Measurements from ENCODE around the gene STAT1.
A peak's percentile ranks its signal among the peaks of the same experiment; 100 is the strongest.

Gene STAT1

DNA sequence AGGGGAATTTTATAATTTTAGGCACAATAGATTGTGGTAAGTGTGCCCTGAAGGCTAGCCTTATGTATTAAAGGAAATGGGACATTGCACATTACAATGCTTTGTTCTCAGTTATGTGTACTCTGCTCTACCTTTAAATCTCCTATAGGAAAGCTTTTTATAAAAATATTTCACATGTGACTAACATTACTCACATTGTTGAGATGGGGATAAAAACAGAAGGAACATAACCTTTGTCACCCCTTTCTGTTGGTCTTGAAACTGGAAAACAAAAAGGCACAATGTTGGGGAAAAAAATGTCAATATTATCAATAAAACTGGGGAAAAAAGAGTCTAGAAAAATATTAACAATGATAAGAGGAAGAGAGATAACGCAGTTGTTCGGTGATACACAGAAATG, 17.3 kb upstream of the STAT1 start:
- DNase-seq (ENCODE audit: low read depth in 2 of 2), result no peak

DNA sequence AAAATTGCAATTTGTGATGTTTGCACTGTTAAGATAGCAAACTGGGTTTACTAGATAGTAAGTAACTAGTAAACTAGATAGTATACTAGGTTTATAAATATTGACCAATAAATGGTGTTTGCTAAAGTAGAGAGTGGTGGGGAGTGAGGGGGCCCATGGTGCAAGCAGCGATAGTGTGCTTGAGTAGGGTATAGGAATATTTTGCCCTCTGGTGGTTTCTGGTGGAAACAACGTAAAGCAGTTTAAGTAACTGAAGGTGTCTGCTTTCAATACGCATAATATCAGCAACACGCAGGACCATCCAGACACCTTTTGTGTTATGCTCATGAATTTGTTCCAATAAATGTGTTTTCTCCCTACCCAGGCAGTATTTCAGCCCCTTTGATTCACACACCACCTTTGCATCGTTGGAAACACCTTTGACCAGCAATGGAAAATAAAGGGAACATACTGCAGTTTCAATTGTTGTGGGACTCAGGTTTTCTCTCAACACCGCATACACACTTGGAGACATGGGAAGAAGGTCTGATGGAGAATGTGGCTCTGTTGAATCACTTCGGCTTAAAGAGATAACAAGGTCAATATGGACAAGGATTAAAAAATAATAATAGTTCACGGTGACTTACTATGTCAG, 16.7 kb upstream of the STAT1 start:
- no peak for DNase-seq (ENCODE audit: low read depth in 2 of 2)

DNA sequence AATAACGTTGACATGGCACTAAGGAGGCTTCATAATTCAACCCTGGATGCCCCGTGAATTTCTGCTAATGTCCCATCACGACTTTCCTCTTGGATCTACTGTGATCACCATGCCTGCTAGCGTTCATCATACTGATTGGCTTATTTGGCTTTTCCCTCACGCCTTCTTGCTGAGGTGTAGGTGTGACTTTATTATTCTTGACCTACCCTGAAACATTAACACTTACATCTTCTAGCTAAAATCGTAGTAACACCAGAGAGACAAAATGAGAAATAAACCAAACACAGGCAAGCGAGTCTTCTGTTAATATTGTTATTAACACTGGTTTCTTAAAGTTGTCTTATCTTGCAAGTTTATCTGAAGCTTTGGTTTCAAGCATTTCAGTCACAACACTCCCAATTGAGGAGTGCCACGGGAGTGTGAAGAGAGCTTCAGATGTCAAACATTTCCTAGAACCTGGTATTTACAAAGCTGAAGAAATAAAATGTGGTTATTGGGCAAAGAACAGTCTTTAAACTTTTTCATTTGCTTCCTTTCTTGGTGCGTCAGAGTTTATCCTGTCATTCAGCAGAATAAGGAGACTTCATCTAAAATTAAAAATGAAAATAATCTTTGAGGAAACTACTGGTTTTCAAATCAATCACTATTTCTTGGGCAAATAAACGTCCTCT, 15.4 kb upstream of the STAT1 start:
- no peak for DNase-seq (ENCODE audit: low read depth in 2 of 2)

DNA sequence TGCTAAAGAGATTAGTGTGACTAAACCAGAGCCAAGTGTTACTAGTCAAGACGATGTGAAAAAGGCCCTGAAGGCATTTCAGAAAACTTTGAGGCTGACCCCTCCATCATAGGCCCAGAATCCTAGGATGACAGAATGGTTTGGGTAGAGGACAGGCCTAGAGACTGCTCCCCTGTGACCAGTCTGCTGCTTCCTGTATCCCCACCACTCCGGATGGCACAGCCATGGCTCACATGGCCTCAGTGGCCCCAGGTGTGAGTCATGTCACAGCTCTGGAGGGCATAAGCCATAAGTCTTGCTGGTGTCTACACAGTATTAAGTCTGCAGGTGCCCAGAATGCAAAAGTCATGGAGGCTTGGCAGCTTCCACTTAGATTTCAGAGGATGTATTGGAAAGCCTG, 12.4 kb upstream of the STAT1 start:
- no peak for DNase-seq (ENCODE audit: low read depth in 2 of 2)

DNA sequence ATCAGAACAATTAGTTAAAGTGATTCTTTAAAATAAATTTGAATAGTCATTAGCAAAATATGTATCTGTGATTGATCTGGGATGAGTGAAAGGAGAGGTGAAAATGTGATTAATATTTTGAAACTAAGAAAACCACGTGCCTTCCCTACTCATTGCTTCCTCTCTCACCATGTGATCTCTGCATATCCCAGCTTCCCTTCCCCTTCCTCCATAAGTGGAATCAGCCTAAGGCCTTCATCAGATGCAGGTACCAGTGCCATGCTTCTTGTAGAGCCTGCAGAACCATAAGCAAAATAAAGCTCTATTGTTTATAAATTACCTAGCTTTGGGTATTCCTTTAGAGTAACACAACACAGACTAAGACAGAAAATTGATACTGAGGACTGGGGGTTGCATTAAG, 11.2 kb upstream of the STAT1 start:
- no peak for DNase-seq (ENCODE audit: low read depth in 2 of 2)

DNA sequence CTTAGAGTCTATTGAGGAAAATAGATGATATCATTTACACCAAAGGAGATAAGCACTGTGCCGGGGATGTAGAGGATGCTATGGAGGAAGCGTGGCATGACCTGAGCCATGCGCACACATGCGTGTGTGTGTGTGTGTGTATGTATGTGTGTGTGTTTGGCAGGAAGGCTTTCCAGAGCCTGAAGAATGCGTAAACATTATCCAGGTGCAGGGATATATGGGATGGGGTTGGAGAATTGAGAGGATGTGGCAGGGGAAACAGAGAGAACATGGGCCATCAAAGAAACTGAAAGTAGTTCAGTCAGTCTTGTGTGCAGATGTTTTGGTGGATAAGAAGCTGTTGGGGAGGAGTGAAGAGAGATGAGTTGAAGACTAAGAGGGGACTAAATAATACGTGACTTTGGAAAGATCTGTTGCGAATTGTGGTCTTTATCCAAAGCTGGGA, 9.3 kb upstream of the STAT1 start:
- DNase-seq (ENCODE audit: low read depth in 2 of 2), result no peak

DNA sequence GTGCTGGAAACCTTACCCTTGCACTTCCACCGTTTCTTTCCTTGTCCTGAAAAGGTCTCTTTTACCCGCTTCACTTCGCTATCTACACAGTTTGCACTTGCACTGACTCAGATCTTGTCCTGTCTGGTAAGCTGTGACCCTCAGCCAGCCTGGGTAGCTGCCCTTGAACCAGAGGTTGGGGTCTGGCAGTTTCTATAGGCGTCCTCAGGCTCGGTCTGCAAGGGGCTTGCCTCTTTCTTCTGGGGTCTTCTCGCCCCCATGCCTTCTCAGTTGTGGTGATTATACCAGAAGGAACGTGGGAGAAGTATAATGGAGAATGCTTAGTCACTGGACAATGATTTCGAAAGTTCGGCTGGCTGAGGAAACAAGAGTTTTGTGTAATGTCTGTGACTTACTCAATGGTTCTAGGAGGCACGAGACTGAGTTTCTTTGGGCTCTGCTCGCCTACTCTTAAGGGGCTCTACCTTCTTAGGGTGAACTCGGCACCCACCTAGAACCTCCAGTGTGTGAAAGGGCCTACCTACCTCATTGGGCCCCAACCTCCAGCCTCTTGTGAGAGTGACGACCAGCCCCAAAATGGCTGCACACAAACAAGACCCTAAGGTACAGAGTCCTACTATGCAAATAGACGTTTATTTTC, 6.9 kb upstream of the STAT1 start:
- DNase-seq (ENCODE audit: low read depth in 2 of 2), result peak; percentile 56

DNA sequence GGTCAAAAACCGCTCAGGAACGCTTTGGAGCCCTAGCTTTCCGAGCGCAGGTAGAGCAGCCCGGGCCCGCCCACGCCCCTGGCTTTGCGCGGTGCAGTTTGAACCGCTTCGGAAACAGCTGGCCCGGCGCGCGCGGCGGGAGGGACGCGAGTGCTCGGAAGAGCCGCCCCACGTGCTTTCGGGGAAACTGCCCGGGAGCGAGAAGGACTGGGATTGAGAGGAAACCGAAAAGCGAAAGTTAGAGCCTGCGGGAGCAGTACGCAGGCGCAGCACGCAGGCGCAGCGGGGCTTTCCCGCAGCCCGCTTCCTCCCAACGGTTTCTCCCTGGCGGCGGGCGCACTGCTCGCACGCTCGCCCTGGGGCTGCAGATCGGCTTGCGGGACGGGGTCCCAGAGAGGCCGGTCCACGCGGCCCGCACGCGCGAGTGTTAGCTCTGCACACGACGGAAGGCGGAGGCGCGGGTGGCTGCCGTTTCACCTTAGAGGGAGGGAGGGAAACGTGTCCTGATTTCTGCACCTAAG, 6.3 kb upstream of the STAT1 start:
- peak; percentile 91 for DNase-seq (ENCODE audit: low read depth in 2 of 2)

DNA sequence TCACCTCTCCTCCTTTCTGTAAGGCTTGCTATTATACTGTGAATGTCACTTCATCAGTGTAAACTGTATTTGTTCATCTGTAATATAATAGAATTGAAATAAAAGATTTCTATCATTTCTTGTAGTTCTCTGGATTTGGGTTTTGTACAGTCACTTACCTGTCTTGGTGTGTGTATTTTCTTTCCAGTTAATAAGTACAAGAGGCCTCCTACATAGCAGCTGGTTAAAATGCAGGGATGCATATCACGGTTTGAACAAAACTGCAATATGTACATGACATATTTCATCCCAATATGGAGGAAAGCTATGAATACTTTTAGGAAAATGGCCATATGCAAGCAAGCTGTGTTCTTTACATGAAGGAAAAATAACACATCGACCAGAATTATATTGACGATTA, 5.4 kb upstream of the STAT1 start:
- no peak for DNase-seq (ENCODE audit: low read depth in 2 of 2)

DNA sequence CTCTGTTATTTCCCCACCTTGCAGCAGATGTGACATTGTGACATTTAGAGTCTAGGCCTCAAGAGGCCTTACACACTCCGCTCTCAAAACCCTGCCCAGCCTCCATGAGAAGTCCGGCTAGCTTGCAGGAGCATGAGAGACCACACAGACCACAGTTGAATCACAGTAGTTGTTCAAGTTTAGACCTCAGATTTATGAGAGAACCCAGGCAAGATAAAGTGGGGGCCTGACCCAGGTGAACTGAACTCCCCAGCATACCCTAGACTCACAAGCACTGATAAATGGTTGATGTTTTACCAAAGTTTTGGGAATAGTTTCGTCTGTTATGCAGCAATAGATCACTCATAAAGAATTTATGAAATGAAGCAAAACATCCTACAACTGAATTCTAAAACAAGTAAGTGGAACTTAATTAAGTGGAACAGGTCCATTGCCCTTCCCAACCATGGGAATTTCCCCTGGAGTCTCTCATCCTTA, 4.7 kb upstream of the STAT1 start:
- no peak for DNase-seq (ENCODE audit: low read depth in 2 of 2)

DNA sequence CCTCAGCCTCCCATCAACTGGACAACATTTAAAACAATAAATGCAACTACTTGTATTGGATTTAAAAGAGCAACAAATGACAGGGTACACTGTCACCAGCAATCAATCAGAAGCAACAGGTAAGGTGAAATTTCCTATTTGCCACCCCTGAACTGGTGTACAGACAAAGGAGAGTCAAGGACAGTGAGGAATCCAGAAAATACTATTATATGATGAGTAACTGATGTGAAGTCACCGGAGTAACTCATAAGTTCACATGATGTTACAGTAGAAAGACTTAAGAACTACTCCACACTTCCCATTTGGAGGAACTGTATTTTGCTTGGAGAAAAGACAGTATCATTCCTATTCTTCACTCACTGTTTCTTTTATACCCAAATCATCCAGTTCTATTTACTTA, 4.1 kb upstream of the STAT1 start:
- no peak for DNase-seq (ENCODE audit: low read depth in 2 of 2)

DNA sequence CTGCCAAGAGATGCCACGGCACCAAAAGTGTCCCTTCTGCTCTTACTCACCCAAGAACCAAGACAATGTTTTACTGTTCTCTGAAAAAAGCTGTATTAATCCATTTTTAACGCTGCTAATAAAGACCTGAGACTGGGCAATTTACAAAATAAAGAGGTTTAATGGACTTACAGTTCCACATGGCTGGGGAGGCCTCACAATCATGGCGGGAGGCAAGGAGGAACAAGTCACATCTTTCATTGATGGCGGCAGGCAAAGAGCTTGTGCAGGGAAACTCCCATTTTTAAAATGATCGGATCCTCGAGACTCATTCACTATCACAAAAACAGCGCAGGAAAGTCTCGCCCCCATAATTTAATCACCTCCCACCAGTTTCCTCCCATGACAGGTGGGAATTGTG, 1.9 kb upstream of the STAT1 start:
- no peak for DNase-seq (ENCODE audit: low read depth in 2 of 2)

DNA sequence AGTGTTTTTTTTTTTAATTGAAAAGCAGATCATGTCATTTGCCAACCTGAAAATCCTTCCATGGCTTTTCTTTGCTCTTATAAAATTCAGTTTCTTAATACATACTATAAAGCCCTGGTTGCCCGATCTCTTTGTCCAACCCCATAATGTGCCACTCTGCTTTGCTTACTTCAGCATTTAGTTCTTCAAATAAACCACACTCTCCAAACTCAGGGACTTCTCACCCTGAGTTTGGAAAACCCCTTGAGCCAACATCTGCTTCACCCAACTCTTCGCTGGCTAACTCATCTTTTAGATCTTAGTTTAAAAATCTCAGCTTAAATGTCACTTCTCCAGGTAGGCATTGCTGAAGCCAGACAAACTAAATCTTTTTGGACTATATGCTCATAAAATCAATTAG, 1.3 kb upstream of the STAT1 start:
- DNase-seq (ENCODE audit: low read depth in 2 of 2), result no peak

DNA sequence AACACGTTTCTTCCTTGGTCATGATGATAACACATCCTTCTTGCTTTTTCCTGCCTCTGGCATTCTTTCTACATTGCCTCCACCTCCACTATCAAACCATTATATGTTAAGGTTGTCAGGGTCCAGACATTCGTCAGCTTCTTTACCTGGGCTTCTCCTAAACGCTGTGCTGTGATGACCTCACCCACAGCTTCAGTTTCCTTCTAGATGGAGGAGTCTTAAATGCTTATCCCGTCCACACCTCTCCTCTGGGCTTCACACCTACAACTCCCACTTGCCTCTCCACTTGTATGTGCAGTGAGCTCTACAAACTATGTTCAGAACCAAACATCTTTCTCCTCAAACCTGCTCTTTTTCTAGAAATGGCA, 666 bp upstream of the STAT1 start:
- DNase-seq (ENCODE audit: low read depth in 2 of 2), result no peak

DNA sequence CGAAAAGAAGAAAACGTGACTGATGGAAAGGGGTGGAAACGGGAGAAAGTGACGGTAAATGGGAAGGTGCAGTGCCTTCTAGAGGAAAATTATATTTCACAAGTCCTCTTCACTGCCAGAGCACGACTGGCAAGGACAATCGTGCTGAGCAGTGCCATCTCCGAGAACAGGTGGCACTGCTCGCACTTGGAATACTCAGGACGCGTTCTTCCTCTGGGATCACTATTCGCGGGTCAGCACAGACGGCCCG, 364 bp downstream of the STAT1 start:
- no peak for DNase-seq (ENCODE audit: low read depth in 2 of 2)

DNA sequence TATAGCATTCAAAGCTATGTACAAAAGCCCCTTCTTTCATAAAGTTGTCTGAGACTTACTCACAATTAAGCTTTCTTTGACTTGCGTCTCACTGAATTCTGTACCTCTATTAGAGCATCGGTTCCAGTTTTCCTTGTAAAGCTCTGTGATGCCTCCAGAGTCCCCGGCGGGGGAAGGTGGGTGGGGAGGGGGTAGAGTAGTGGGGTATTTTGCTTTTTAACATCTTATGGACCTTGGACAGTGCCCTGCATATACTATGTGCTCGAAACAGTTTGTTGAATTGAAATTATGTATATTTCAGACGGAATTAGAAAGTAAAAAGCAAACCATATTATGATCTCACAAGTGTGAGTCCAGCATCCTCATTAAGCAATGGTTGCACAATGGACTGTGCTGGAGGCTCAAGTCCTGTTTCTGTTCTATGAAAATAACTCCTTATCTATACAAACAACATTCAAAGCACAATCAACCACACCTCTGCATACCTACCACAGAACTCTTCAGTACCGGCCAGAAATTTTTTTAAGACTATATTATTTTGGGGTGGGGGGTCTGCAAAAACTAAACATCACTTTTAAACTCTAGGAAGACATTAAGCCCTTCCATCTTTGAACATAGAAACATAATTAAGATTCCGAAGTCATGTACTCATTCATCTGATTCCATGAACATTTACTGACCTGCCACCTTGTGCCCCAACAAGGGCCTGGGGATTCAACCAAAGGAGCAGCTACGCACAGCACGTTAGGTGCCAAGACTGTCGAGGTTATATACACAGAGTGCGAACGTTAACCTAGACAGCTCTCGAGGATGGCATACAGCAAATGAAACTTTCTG, 908 bp downstream of the STAT1 start:
- DNase-seq (ENCODE audit: low read depth in 2 of 2), result no peak

DNA sequence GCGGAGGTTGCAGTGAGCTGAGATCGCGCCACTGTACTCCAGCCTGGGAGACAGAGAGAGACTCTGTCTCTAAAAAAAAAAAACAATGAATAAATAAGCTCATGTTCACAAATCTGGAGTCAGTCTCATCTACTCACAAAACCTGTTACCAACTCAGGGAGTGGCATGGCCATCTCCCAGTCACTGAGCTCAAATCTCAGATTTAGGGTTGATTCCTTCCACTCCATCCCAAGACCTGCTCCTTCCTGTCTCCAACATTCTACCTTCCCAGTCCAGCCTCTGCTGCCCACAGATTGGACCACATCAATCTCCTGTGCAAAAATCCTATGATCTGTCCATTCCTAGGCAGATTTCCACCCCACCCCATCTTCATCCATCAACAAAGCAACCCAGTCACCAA, 1.6 kb downstream of the STAT1 start:
- DNase-seq (ENCODE audit: low read depth in 2 of 2), result no peak

DNA sequence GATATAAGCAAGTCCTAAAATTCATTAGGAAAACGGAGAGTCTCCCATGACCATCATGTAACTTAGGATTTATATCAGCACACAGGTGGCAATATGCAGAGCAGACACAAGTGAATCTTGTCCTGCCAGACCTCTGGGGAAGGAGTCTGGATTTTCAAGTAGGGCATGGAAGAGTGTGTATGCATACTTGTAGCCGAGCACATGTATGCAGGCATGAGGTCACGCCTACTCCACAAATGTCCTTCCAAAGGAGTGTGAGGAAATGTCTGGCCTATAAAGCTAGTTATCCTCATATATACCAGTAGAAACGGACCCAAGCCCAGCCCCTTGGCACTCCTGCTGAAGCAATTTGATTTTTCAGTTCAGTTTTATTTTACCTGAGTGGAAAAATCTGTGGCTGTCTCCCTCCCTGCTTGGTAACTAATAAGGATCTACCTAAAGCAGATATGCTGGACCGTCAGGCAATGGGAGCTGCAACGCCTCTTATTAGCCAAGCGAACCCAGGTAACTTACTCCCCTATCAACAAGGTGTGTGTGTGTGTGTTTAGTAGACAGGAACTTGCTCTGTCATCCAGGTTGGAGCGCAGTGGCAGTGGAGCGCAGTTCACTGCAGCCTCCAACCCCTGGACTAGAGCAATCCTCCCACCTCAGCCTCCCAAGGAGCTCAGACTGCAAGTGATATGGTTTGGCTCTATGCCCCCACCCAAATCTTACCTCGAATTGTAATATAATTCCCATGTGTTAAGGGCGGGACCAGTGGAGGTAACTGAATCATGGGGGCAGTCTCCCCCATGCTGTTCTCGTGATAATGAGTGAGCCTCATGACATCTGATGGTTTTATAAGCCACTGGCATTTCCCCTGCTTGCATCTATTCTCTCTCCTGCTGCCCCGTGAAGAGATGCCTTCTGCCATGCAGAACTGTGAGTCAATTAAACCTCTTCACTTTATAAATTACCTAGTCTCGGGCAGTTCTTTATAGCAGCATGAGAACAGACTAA, 2.8 kb downstream of the STAT1 start:
- no peak for DNase-seq (ENCODE audit: low read depth in 2 of 2)

DNA sequence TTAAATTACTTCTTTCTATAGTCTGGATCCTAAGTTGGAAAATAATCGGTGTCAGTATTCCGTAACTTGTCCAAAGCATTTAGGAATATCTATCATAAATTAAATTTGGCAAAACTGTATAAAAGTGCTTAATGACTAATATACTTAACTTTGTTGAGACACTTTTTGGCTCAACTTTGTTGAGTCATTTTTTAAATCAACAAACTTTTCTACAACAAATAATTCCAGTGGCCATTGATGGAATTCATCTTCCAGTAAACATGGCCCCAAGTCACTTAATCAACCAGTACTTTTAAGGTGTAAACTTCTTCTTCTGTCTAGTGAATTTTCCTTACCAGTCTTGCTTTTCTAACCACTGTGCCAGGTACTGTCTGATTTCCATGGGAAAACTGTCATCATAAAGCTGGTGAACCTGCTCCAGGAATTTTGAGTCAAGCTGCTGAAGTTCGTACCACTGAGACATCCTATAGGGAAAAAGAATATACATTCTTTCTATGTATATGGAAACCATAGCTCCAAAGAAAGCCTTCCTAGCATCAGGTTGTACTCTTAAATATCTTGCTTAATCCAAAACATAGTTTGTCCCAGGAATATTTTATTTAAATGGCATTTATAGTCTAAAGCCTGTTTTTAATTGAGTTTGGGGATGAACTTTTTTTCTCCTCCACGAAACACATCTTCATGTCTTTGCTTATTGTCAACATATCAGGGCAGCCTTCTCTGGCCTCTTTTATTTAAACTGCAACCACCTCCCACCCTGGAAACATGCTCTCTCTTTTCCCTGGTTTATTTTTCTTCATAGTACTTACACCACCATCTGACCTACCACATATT, 4.2 kb downstream of the STAT1 start:
- DNase-seq (ENCODE audit: low read depth in 2 of 2), result no peak

DNA sequence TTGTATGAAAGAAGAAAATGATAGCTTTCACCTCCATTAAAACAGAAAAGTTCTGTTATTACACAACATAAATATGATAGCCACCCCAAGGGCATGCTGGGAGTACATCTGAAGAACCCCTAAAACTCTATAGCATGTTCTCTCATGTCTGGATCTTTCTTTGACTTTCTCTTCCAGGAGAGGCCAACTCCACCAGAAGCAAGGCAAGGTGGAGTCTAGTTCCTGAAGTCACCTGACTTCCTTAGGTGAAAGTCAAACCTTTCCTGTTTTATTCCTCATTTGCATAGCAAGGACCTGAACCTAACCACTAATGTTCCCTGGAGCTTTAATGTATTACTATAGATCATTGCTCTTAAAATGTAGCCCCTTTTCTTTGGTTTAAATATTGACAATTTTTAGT, 5.7 kb downstream of the STAT1 start:
- no peak for DNase-seq (ENCODE audit: low read depth in 2 of 2)

Data from fibroblast of skin of left biceps (primary cell).